B cell (primary cell): ENCODE measurements around the gene PDZRN4.

Source experiments
- EZH2 ChIP-seq: IDR thresholded peaks from 2 replicates; pipeline ENCODE4 v1.6.1; 2012; ENCODE audit warnings: borderline replicate concordance, low read depth, mild to moderate bottlenecking, moderate library complexity, low read length; ENCODE audit not compliant: insufficient read depth, poor library complexity, severe bottlenecking
- TF ChIP-seq, protein P1 (sequence below): fragments of 200-600 bp; IDR thresholded peaks from one replicate; pipeline ENCODE4 v1.8.0; 2022; ENCODE audit warnings: antibody characterized with exemption, mild to moderate bottlenecking

DNA sequence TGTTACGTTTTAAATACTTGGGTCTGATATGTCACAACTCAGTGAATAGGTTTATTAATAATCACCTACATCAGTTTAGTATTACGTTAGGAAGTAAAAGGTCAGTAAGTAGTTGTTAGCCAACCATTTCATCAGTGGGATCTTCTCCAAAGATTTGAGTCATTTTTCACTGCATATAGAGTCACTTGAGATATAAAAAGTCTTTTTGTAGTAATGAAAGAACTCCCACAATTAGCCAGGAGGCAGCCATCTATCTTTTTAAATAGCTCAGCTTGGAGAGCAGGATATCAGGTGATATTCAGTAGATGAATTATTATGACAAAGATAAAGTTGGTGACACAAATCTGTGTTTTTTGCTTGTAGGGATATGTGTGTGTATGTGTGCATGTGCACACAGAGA, 309.3 kb downstream of the PDZRN4 start:
- TF ChIP-seq EZH2 = no peak
- TF ChIP-seq, protein P1, sequence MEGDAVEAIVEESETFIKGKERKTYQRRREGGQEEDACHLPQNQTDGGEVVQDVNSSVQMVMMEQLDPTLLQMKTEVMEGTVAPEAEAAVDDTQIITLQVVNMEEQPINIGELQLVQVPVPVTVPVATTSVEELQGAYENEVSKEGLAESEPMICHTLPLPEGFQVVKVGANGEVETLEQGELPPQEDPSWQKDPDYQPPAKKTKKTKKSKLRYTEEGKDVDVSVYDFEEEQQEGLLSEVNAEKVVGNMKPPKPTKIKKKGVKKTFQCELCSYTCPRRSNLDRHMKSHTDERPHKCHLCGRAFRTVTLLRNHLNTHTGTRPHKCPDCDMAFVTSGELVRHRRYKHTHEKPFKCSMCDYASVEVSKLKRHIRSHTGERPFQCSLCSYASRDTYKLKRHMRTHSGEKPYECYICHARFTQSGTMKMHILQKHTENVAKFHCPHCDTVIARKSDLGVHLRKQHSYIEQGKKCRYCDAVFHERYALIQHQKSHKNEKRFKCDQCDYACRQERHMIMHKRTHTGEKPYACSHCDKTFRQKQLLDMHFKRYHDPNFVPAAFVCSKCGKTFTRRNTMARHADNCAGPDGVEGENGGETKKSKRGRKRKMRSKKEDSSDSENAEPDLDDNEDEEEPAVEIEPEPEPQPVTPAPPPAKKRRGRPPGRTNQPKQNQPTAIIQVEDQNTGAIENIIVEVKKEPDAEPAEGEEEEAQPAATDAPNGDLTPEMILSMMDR = no peak
